Spleen (tissue), 11 donors: Measurements from ENCODE around the gene RNF146. TPM values are rescaled to one million over a fixed set of nuclear protein-coding genes. Genes with fewer than 3 reads are reported as not detected.
"Not testable (repeated sequence)": the region's sequence is repeated elsewhere in the genome, so short reads cannot be mapped to it uniquely, and the experiment has no call there.

Source experiments
- DNase-seq: peaks from one replicate; pipeline ENCODE4 v3.0.0-alpha.2; 2020
- H3K27ac ChIP-seq, 8 donors: fragments of 200-600 bp; sonication (generic) in 7 of 8; 1 replicate in 4 of 8; 2 replicates in 4 of 8; pipeline versions ENCODE4 v1.5.0 to v1.8.0; 2016 to 2021; ENCODE audit warnings: inconsistent platforms in 4 of 8, mild to moderate bottlenecking in 4 of 8, moderate library complexity in 1 of 8
- H3K27me3 ChIP-seq, 7 donors: fragments of 200-600 bp; sonication (generic) in 6 of 7; replicated peaks in 1 of 7; 1 replicate in 4 of 7; 2 replicates in 3 of 7; pipeline versions ENCODE4 v1.5.0 to v1.8.0; 2016 to 2021; ENCODE audit warnings: inconsistent platforms in 3 of 7, mild to moderate bottlenecking in 1 of 7
- H3K36me3 ChIP-seq, 6 donors: fragments of 200-600 bp; sonication (generic) in 5 of 6; 1 replicate in 4 of 6; 2 replicates in 2 of 6; pipeline versions ENCODE4 v1.5.0 to v1.8.0; 2016 to 2021; ENCODE audit warnings: inconsistent platforms in 2 of 6
- H3K4me1 ChIP-seq, 6 donors: fragments of 200-600 bp; sonication (generic) in 5 of 6; 1 replicate in 3 of 6; 2 replicates in 3 of 6; pipeline versions ENCODE4 v1.5.0 to v1.8.0; 2016 to 2021; ENCODE audit warnings: inconsistent platforms in 3 of 6
- H3K4me3 ChIP-seq, 8 donors: fragments of 200-600 bp; sonication (generic) in 7 of 8; 1 replicate in 4 of 8; 2 replicates in 4 of 8; pipeline versions ENCODE4 v1.5.0 to v1.8.0; 2016 to 2021; ENCODE audit warnings: inconsistent platforms in 4 of 8, mild to moderate bottlenecking in 4 of 8, moderate library complexity in 2 of 8
- H3K9me3 ChIP-seq, 8 donors: fragments of 200-600 bp; sonication (generic) in 7 of 8; 1 replicate in 4 of 8; 2 replicates in 4 of 8; pipeline versions ENCODE4 v1.5.0 to v1.8.0; 2016 to 2021; ENCODE audit warnings: inconsistent platforms in 4 of 8
- POLR2A ChIP-seq, 3 donors: fragments of 450-650 bp; IDR thresholded peaks; one replicate each; pipeline ENCODE4 v1.5.1; 2017; ENCODE audit warnings: antibody characterized with exemption in 3 of 3, mild to moderate bottlenecking in 1 of 3
- POLR2AphosphoS5 ChIP-seq, 3 donors: sonication (generic); formaldehyde crosslinking; IDR thresholded peaks; one replicate each; pipeline ENCODE4 v1.5.1; 2017; ENCODE audit warnings: antibody characterized with exemption in 3 of 3
- WGBS, 5 donors: extraction: QIAGEN DNeasy Blood & Tissue Kit in 3 of 5; methylation state at CpG; one replicate each; pipeline versions ENCODE4 v1.1.5 to v1.1.7; 2013 to 2018; 5-methylcytosine and 5-hydroxymethylcytosine counted together
- intact Hi-C: fragments of 100-400 bp; cut with DNase I; formaldehyde crosslinking; loops from one replicate; pipeline ENCODE4 v1.15.0; 2023; ENCODE audit warnings: low total_unique reads
- polyA plus RNA-seq, 3 donors: library from polyadenylated mRNA; stranded (reverse); fragments of 200-250 nt; gene quantifications; one replicate each; pipeline ENCODE4 v1.2.1, GENCODE V29; 2013
- total RNA-seq, 7 donors: library from RNA; depleted of rRNA in 3 of 7; stranded (reverse); fragments of >200 nt in 3 of 7; fragmentation: NEBNext Ultra II Directional in 4 of 7; extraction: Animal tissue kit (Norgen Biotek cat#: 25700) in 4 of 7; gene quantifications; one replicate each; pipeline versions ENCODE4 v1.1.0 to v1.2.1, GENCODE V29; 2016 to 2021
- TF ChIP-seq, protein P1 (sequence below), 11 experiments: fragments of 200-600 bp in 7 of 11; fragments of 450-650 bp in 4 of 11; sonication (generic) in 4 of 11; IDR thresholded peaks in 8 of 11; conservative IDR thresholded peaks in 3 of 11; 1 replicate in 7 of 11; 2 replicates in 4 of 11; pipeline versions ENCODE4 v1.4.0 to v1.8.0; 2016 to 2021; ENCODE audit warnings: antibody characterized with exemption in 11 of 11, inconsistent platforms in 4 of 11, mild to moderate bottlenecking in 1 of 11
- donor health status: healthy with polysubstance abuse.
- donor health status: DM: no; HTN: no; CAD: no; lungs with moderate emphysema.
- donor health status: DM: no; HTN: no; CAD: no.
- donor health status: Bipolar disorder and iron deficiency.
- donor health status: healthy.
- donor health status: DM: no; HTN: no; CAD: no.
- donor health status: DM: yes; HTN: yes; CAD: no.

Gene RNF146
- total and polyA plus RNA-seq, 10 donors: 31.5 to 125 (median 64.2) TPM

DNA sequence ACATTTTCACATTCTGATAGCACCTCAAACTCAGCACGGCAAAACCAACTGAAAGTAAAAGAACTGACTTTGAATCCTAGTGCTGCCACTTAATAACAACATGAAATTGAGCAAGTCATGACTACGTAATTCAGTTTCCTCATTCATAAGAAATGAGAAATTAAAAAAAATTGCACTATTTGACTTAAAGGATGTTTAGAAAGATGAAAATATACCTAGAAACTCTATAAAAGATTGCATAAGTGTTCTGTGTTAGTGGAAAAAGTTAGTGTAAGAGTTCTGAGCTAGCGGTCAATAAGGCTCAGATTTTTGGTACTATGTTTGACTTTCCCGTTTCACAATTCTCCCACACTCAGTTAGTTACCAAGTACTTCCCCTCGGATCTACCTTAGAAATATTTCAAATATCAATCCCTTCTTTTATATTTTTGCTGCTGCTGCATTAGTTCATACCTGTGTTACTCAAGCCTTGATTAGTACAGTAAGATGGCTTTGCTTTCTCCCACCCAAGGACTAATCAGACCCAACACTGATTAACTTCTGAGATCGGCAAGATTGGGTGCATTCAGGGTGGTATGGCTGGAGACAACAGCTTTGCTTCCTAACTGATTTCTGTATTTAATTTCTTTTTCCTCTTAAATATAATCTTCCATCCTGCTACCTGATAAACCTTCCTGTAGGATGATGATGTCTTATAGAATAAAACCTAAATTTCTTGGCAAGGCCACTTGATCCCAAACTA lies 50.9 kb downstream of the RNF146 start:
- H3K9me3 ChIP-seq: no peaks in the 10 kb centered on the region
- no peak for DNase-seq
- TF ChIP-seq POLR2A (IDR thresholded peaks at IDR 0.05) (no peak), POLR2AphosphoS5 (IDR thresholded peaks at IDR 0.05) (no peak)
- TF ChIP-seq, protein P1, sequence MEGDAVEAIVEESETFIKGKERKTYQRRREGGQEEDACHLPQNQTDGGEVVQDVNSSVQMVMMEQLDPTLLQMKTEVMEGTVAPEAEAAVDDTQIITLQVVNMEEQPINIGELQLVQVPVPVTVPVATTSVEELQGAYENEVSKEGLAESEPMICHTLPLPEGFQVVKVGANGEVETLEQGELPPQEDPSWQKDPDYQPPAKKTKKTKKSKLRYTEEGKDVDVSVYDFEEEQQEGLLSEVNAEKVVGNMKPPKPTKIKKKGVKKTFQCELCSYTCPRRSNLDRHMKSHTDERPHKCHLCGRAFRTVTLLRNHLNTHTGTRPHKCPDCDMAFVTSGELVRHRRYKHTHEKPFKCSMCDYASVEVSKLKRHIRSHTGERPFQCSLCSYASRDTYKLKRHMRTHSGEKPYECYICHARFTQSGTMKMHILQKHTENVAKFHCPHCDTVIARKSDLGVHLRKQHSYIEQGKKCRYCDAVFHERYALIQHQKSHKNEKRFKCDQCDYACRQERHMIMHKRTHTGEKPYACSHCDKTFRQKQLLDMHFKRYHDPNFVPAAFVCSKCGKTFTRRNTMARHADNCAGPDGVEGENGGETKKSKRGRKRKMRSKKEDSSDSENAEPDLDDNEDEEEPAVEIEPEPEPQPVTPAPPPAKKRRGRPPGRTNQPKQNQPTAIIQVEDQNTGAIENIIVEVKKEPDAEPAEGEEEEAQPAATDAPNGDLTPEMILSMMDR (IDR thresholded peaks at IDR 0.05 in 8 of 11, conservative IDR thresholded peaks at IDR 0.05 in 3 of 11): no peak
- H3K4me3 ChIP-seq: peak overlapping the region in 1 of 8 donors; percentile 3
- no peaks in the 10 kb centered on the region for H3K27me3 ChIP-seq
- WGBS, 5 donors: 48 to 81% (median 59%) methylated on average over 6 of the region's 6 CpGs
- H3K27ac ChIP-seq: peak overlapping the region in 7 of 8 donors; percentile 8 to 76 (median 44)
- H3K4me1 ChIP-seq: peaks cover 0 to 8% (median 2%) of the 10 kb centered on the region in 6 donors
- intact Hi-C loops: loop anchor here (10.0 kb wide), 1 partner anchor 217 kb away; no protein-coding TSS in a partner anchor
- H3K36me3 ChIP-seq: peaks cover 0 to 90% (median 27%) of the 10 kb centered on the region in 6 donors

DNA sequence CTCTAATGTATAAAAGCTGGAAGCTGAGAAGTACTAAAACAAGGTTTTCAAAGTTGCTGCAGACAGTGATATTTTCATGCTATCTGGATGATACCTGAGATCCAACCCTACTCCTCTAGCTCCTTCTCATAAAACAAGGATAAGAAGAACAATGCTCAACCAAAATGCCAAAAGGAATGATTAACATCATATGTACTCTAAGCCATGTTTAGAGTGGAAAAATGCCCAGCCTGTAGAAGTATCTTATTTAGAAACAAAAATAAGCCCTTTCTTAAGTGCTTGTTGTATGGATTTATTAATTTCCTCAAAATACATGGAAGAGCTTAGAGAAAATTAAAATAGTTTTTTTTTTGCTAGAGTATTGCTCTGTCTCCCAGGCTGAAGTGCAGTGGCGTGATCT lies 53.0 kb downstream of the RNF146 start:
- peaks cover 0 to 88% (median 15%) of the 10 kb centered on the region in 6 donors for H3K36me3 ChIP-seq
- no peak overlapping the region for H3K27ac ChIP-seq
- intact Hi-C loops: loop anchor here (10.0 kb wide), 1 partner anchor 215 kb away; no protein-coding TSS in a partner anchor
- H3K27me3 ChIP-seq: no peaks in the 10 kb centered on the region
- H3K4me3 ChIP-seq: no peak overlapping the region
- no peak for DNase-seq
- peaks cover 0 to 8% (median 2%) of the 10 kb centered on the region in 6 donors for H3K4me1 ChIP-seq
- H3K9me3 ChIP-seq: no peaks in the 10 kb centered on the region
- WGBS, 5 donors: 77 to 100% (median 100%) methylated on average over 1 of the region's 1 CpG
- no peak for TF ChIP-seq POLR2A (IDR thresholded peaks at IDR 0.05)
- TF ChIP-seq POLR2AphosphoS5 (IDR thresholded peaks at IDR 0.05): no peak

DNA sequence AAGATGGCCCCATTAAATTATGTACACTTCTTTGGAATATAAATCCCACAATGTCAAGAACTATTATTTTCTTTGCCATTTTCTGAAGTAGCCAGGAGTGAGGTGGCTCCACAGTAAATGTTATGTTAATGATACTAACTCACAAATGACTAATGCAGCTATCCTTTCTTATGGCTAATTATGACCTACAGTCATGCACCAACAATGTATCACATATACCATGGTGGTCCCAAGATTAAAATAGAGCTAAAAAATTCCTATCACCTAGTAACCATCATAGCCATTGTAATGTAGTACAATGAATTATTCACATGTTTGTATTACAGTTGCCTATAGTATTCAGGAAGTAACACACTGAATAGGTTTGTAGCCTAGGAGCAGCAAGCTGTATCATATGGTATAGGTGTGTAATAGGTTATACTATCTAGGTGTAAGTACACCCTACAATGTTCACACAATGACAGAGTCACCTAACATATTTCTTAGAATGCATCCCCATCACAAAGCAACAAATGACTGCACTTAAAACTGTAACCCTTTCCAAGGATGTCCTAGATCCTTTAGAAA lies 61.5 kb downstream of the RNF146 start:
- H3K4me1 ChIP-seq: peaks cover 0 to 17% (median 0%) of the 10 kb centered on the region in 6 donors
- no peak for DNase-seq
- intact Hi-C loops: no loop called here
- no peaks in the 10 kb centered on the region for H3K27me3 ChIP-seq
- H3K27ac ChIP-seq: no peak overlapping the region
- TF ChIP-seq, protein P1 (IDR thresholded peaks at IDR 0.05 in 8 of 11, conservative IDR thresholded peaks at IDR 0.05 in 3 of 11): no peak
- no peak for TF ChIP-seq POLR2A (IDR thresholded peaks at IDR 0.05)
- TF ChIP-seq POLR2AphosphoS5 (IDR thresholded peaks at IDR 0.05): no peak
- H3K36me3 ChIP-seq: peaks cover 0 to 74% (median 19%) of the 10 kb centered on the region in 6 donors
- H3K9me3 ChIP-seq: no peaks in the 10 kb centered on the region
- H3K4me3 ChIP-seq: no peak overlapping the region

DNA sequence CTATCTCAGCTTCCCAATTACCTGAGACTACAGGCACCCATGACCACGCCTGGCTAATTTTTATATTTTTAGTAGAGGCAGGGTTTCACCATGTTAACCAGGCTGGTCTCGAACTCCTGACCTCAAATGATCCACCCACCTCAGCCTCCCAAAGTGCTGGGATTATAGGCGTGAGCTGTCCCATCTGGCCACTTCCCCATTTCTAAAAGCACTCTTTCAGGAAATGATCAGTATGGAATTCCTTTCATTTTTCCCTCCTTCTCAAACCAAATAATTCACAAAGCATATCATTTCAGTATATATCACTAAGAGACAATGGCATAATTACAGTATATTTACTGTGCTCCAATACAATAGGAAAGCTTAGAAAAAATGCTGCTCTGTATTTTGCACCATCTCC lies 64.6 kb downstream of the RNF146 start:
- intact Hi-C loops, H3K27ac ChIP-seq: not testable (repeated sequence)
- WGBS, 5 donors: 50 to 80% (median 68%) methylated on average over 3 of the region's 3 CpGs

DNA sequence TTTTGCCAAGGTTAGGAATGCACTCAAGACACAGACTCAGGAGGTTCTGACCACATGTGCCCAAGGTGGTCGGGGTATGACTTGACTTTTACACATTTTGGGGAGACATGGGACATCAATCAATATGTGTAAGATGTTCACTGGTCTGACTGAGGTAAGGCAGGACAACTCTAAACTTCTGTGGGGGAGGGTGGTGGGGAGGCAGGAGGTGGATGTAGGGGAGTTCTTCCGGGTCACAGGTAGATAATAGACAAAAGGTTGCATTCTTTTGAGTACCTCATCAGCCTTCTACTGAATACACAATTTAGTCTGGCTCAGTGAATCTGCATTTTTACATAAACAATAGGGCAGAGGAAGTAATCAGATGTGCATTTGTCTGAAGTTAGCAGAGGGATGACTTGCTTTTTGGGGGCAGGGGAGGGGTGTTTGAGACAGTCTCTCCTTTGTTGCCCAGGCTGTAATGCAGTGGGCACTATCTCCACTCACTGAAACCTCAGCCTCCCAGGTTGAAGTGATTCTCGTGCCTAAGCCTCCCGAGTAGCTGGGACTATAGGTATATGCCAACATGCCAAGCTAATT lies 65.8 kb downstream of the RNF146 start:
- no peak overlapping the region for H3K4me3 ChIP-seq
- H3K27ac ChIP-seq: no peak overlapping the region
- H3K4me1 ChIP-seq: peaks cover 0 to 48% (median 0%) of the 10 kb centered on the region in 6 donors
- WGBS, 5 donors: 62 to 74% (median 69%) methylated on average over 4 of the region's 4 CpGs
- intact Hi-C loops: no loop called here
- TF ChIP-seq, protein P1 (IDR thresholded peaks at IDR 0.05 in 8 of 11, conservative IDR thresholded peaks at IDR 0.05 in 3 of 11): no peak
- TF ChIP-seq POLR2A (IDR thresholded peaks at IDR 0.05): no peak
- TF ChIP-seq POLR2AphosphoS5 (IDR thresholded peaks at IDR 0.05): no peak
- H3K36me3 ChIP-seq: peaks cover 0 to 33% (median 0%) of the 10 kb centered on the region in 6 donors
- H3K9me3 ChIP-seq: no peaks in the 10 kb centered on the region
- no peaks in the 10 kb centered on the region for H3K27me3 ChIP-seq
- DNase-seq: no peak

More for the DNA sequence above, 64.6 kb downstream of the RNF146 start:
- not testable (repeated sequence) for H3K4me3 ChIP-seq, H3K9me3 ChIP-seq, DNase-seq, H3K27me3 ChIP-seq
- peaks cover 0 to 46% (median 6%) of the 10 kb centered on the region in 6 donors for H3K36me3 ChIP-seq
- H3K4me1 ChIP-seq: peaks cover 0 to 44% (median 0%) of the 10 kb centered on the region in 6 donors
